Neural crest cell (in vitro differentiated cells): ENCODE results near the gene SEC14L1. TPM values are rescaled to one million over a fixed set of nuclear protein-coding genes. Genes with fewer than 3 reads are reported as not detected.

Experiments
- DNase-seq: peaks from one replicate; pipeline ENCODE4 v3.0.0; 2021; ENCODE audit warnings: low read depth, mixed read lengths, low spot score
- H3K27ac Mint-ChIP-seq: one replicate; pipeline ENCODE4 v1.8.0; 2021; ENCODE audit warnings: mild to moderate bottlenecking, mixed read lengths; ENCODE audit not compliant: unreplicated experiment
- H3K27me3 Mint-ChIP-seq: 2 replicates; pipeline ENCODE4 v1.8.0; 2021; ENCODE audit warnings: low read depth, mild to moderate bottlenecking, mixed read lengths
- H3K36me3 Mint-ChIP-seq: 2 replicates; pipeline ENCODE4 v1.8.0; 2021; ENCODE audit warnings: low read depth, mild to moderate bottlenecking, mixed read lengths
- H3K4me1 Mint-ChIP-seq: 2 replicates; pipeline ENCODE4 v1.8.0; 2021; ENCODE audit warnings: mixed read lengths
- H3K4me3 Mint-ChIP-seq: one replicate; pipeline ENCODE4 v1.8.0; 2021; ENCODE audit warnings: mild to moderate bottlenecking, mixed read lengths
- H3K9me3 Mint-ChIP-seq: 2 replicates; pipeline ENCODE4 v1.8.0; 2021; ENCODE audit warnings: mixed read lengths
- total RNA-seq: library from RNA; stranded (reverse); gene quantifications from 2 replicates; pipeline ENCODE4 v1.2.1, GENCODE V29; 2021
- TF ChIP-seq, protein P1 (sequence below): fragments of 200-600 bp; sonication (generic); conservative IDR thresholded peaks from 2 replicates; pipeline ENCODE4 v1.5.0; 2021; ENCODE audit warnings: antibody characterized with exemption, mild to moderate bottlenecking

The SEC14L1 gene
- total RNA-seq, 1 donor from 2014 or later = 108 TPM

DNA sequence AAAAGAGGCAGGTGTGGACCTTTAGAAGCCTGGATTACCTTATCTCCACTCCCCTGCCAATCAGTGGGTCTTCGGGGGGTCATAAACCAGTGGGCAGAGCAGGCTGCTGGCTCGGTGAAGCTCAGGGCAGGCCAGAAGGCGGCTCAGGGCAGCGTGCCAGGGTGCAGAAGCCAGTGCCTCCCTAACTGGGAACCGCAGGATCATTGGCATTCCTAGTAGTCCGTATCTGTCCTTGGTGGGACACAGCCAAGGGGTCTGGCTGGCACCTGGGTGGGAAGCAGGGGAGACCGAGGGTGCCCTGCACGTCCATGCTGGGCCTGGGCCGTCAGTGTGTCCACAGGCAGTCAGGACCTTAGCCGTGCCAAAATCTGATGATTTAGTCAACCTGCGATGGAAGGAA, 76.8 kb downstream of the SEC14L1 start:
- H3K27ac Mint-ChIP-seq = no peak overlapping the region
- peaks cover 15% of the 10 kb centered on the region for H3K4me1 Mint-ChIP-seq
- DNase-seq = no peak
- no peaks in the 10 kb centered on the region for H3K9me3 Mint-ChIP-seq
- H3K27me3 Mint-ChIP-seq = no peaks in the 10 kb centered on the region
- TF ChIP-seq, protein P1, sequence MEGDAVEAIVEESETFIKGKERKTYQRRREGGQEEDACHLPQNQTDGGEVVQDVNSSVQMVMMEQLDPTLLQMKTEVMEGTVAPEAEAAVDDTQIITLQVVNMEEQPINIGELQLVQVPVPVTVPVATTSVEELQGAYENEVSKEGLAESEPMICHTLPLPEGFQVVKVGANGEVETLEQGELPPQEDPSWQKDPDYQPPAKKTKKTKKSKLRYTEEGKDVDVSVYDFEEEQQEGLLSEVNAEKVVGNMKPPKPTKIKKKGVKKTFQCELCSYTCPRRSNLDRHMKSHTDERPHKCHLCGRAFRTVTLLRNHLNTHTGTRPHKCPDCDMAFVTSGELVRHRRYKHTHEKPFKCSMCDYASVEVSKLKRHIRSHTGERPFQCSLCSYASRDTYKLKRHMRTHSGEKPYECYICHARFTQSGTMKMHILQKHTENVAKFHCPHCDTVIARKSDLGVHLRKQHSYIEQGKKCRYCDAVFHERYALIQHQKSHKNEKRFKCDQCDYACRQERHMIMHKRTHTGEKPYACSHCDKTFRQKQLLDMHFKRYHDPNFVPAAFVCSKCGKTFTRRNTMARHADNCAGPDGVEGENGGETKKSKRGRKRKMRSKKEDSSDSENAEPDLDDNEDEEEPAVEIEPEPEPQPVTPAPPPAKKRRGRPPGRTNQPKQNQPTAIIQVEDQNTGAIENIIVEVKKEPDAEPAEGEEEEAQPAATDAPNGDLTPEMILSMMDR = no peak
- H3K36me3 Mint-ChIP-seq = peaks cover 13% of the 10 kb centered on the region
- H3K4me3 Mint-ChIP-seq = no peak overlapping the region

DNA sequence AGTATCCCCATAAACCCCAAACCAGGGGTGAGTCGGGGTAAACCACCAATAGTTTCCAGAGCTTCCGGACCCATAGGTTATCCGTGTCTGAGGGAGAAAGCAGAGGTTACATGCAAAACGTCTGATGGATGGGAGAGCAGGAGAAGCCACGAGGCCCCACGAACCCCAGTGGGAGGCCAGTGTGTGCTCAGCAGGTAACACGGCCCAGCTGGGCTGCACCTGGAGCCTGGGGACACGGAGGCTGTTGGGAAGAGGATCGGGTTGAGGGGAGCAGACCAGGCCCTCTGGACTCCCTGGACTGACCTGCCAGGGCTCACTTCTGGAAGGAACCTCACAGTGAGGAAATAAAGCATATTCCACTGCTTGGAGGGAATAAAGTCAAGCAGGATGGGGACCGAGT, 78.1 kb downstream of the SEC14L1 start:
- Mint-ChIP-seq H3K36me3 (peaks cover 12% of the 10 kb centered on the region), H3K4me1 (peaks cover 8% of the 10 kb centered on the region), H3K4me3 (no peak overlapping the region), H3K9me3 (no peaks in the 10 kb centered on the region), H3K27ac (no peak overlapping the region), H3K27me3 (no peaks in the 10 kb centered on the region)
- TF ChIP-seq, protein P1 = no peak
- DNase-seq = no peak

DNA sequence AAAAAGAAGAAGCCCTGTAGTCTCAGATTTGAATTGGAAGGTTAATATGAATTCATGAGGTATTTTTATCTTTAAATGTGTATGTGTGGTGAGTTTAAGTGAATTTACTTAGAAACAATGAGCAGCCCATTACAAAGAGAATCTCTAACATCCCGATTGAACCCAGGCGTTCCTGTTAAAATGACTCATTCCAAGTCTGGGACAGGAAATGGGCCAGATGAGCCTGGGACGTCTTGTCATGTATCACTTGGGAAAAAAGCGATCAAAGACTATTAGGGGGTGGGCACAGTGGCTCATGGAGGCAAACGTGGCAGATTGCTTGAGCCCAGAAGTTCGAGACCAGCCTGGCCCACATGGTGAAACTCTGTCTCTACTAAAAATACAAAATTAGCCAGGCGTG, 81.6 kb downstream of the SEC14L1 start:
- Mint-ChIP-seq H3K27ac (no peak overlapping the region), H3K4me3 (no peak overlapping the region)
- TF ChIP-seq, protein P1 = no peak

DNA sequence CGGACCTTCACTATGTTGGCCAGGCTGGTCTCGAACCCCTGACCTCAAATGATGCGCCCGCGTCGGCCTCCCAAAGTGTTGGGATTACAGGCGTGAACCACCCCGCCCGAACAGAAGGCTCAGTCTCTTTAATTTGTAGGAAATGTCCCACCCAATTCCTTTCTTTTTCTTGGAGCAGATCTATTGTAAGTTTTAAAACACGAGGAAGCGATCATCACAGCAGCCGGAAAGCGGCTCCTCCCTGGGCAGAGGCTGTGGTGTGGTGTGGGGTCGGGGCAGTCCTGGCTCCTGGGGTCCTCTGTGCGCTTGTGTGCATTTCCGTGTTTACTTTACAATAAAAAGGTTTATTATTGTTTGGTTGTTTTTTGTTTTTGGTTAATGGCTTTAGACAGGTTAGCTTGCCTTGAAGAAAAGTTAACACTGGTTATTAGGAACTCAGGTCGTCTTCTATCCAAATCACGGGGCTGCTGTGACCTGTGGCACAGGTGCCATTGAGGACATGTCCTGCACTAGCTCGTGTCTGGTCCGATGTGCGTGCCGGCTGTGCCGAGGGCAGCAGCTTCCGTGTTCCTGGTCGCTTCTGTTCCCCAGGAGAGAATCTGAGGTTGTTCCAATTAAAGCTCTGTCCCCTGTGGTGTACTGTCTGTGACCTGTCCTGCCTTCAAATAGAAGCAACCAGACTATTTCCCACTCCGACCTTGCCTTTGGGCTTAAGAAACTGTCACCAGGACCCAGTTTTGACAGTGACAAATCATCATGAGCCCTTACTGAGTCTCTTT, 83.1 kb downstream of the SEC14L1 start:
- H3K27me3 Mint-ChIP-seq = no peaks in the 10 kb centered on the region
- TF ChIP-seq, protein P1 = no peak
- H3K4me3 Mint-ChIP-seq = no peak overlapping the region
- DNase-seq = no peak
- H3K36me3 Mint-ChIP-seq = peaks cover 4% of the 10 kb centered on the region
- no peaks in the 10 kb centered on the region for H3K9me3 Mint-ChIP-seq
- no peak overlapping the region for H3K27ac Mint-ChIP-seq
- peaks cover 6% of the 10 kb centered on the region for H3K4me1 Mint-ChIP-seq

More for the DNA sequence above, 81.6 kb downstream of the SEC14L1 start:
- peaks cover 8% of the 10 kb centered on the region for H3K36me3 Mint-ChIP-seq
- H3K4me1 Mint-ChIP-seq = no peaks in the 10 kb centered on the region
- DNase-seq = no peak
- no peaks in the 10 kb centered on the region for H3K27me3 Mint-ChIP-seq
- no peaks in the 10 kb centered on the region for H3K9me3 Mint-ChIP-seq

DNA sequence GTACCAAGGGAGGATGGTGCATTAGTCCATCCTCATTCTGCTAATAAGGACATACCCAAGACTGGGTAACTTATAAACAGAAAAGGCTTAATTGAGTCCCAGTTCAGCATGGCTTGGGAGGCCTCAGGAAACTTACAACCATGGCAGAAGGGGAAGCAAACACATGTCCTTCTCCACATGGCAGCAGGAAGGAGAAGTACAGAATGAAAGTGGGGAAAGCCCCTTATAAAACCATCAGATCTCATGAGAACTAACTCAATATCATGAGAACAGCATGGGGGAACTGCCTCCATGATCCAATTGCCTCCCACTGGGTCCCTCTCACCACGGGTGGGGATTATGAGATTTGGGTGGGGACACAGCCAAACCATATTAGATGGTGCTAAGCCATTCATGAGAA, 84.5 kb downstream of the SEC14L1 start:
- Mint-ChIP-seq H3K9me3 (no peaks in the 10 kb centered on the region), H3K4me1 (peaks cover 6% of the 10 kb centered on the region), H3K36me3 (no peaks in the 10 kb centered on the region), H3K27me3 (no peaks in the 10 kb centered on the region), H3K27ac (no peak overlapping the region), H3K4me3 (no peak overlapping the region)
- no peak for DNase-seq
- TF ChIP-seq, protein P1 = no peak
